HEK293 (cell line): ENCODE results near the gene UFD1.

Experiments used
- CTCF ChIA-PET: fragments of 350-600 bp; formaldehyde crosslinking; extraction: SDS; loops from one replicate; lab custom pipeline; 2021; ENCODE audit warnings: antibody characterized with exemption; lab: Yijun Ruan, JAX
- POLR2A ChIA-PET: fragments of 300-600 bp; formaldehyde crosslinking; extraction: SDS; loops from one replicate; lab custom pipeline; 2020; ENCODE audit warnings: antibody characterized with exemption, inconsistent platforms; lab: Yijun Ruan, JAX
- H3K27ac ChIP-seq: fragments of 200-500 bp; sonication (Bioruptor generic); 2 replicates; pipeline ENCODE4 v1.5.1; 2014; ENCODE audit warnings: low read depth, low read length, control low read depth, inconsistent platforms; ENCODE audit errors: extremely low read depth
- H3K36me3 ChIP-seq, 2 experiments: fragments of 200-500 bp in 1 of 2; sonication (Bioruptor generic) in 1 of 2; 1 replicate in 1 of 2; 2 replicates in 1 of 2; pipeline ENCODE4 v1.5.1; 2014 to 2017; ENCODE audit warnings: inconsistent platforms in 2 of 2, low read length in 2 of 2; ENCODE audit not compliant: control insufficient read depth in 2 of 2, insufficient read depth in 1 of 2
- H3K4me1 ChIP-seq: fragments of 200-500 bp; sonication (Bioruptor generic); 2 replicates; pipeline ENCODE4 v1.5.1; 2014; ENCODE audit warnings: mild to moderate bottlenecking, low read length, inconsistent platforms; ENCODE audit not compliant: control insufficient read depth, insufficient read depth
- H3K4me3 ChIP-seq: 2 replicates; pipeline ENCODE4 v1.5.1; 2011; ENCODE audit warnings: low read depth, mild to moderate bottlenecking, control low read depth, low read length, moderate library complexity
- H3K9me3 ChIP-seq: fragments of 200-500 bp; sonication (Bioruptor generic); 2 replicates; pipeline ENCODE4 v1.5.1; 2014; ENCODE audit warnings: low read depth, low read length, inconsistent platforms; ENCODE audit not compliant: control insufficient read depth, insufficient read depth
- ELK4 ChIP-seq: IDR thresholded peaks from 2 replicates; pipeline ENCODE4 v1.6.1; 2011; ENCODE audit warnings: mild to moderate bottlenecking, low read depth, low read length, borderline replicate concordance
- HOXD13 ChIP-seq: sonication (generic); formaldehyde crosslinking; IDR thresholded peaks from 2 replicates; pipeline ENCODE4 v1.8.0; 2022; ENCODE audit warnings: missing genetic modification reagents, borderline replicate concordance
- IKZF3 ChIP-seq: fragments of 450-650 bp; IDR thresholded peaks from 2 replicates; pipeline ENCODE4 v1.5.0; 2018; ENCODE audit warnings: missing biosample characterization, mild to moderate bottlenecking, missing genetic modification characterization, moderate library complexity
- INSM2 ChIP-seq: fragments of 450-650 bp; formaldehyde crosslinking; IDR thresholded peaks from 2 replicates; pipeline ENCODE4 v1.5.1; 2016; ENCODE audit warnings: missing biosample characterization, missing genetic modification characterization
- OVOL3 ChIP-seq: fragments of 450-650 bp; formaldehyde crosslinking; IDR thresholded peaks from 2 replicates; pipeline ENCODE4 v1.5.1; 2016; ENCODE audit warnings: missing biosample characterization, missing genetic modification characterization
- SALL2 ChIP-seq: fragments of 450-650 bp; formaldehyde crosslinking; IDR thresholded peaks from 2 replicates; pipeline ENCODE4 v1.5.0; 2017; ENCODE audit warnings: missing biosample characterization, mild to moderate bottlenecking, missing genetic modification characterization, borderline replicate concordance
- ZIC2 ChIP-seq: fragments of 450-650 bp; formaldehyde crosslinking; IDR thresholded peaks from 2 replicates; pipeline ENCODE4 v1.5.1; 2016; ENCODE audit warnings: missing biosample characterization, missing genetic modification characterization
- ZNF138 ChIP-seq: fragments of 450-650 bp; formaldehyde crosslinking; IDR thresholded peaks from 2 replicates; pipeline ENCODE4 v1.5.1; 2016; ENCODE audit warnings: missing biosample characterization, missing genetic modification characterization, borderline replicate concordance
- ZNF148 ChIP-seq: fragments of 450-650 bp; formaldehyde crosslinking; IDR thresholded peaks from 2 replicates; pipeline ENCODE4 v1.5.0; 2017; ENCODE audit warnings: missing biosample characterization, missing genetic modification characterization, borderline replicate concordance
- ZNF223 ChIP-seq: fragments of 450-650 bp; formaldehyde crosslinking; IDR thresholded peaks from 2 replicates; pipeline ENCODE4 v1.5.1; 2016; ENCODE audit warnings: missing biosample characterization, missing genetic modification characterization
- ZNF23 ChIP-seq: fragments of 450-650 bp; formaldehyde crosslinking; IDR thresholded peaks from 2 replicates; pipeline ENCODE4 v1.5.1; 2016; ENCODE audit warnings: missing biosample characterization, missing genetic modification characterization, borderline replicate concordance
- ZNF37A ChIP-seq: fragments of 450-650 bp; IDR thresholded peaks from 2 replicates; pipeline ENCODE4 v1.5.1; 2018; ENCODE audit warnings: missing biosample characterization, missing genetic modification characterization
- ZNF398 ChIP-seq: fragments of 450-650 bp; formaldehyde crosslinking; IDR thresholded peaks from 2 replicates; pipeline ENCODE4 v1.5.1; 2017; ENCODE audit warnings: missing biosample characterization, missing genetic modification characterization
- ZNF423 ChIP-seq: fragments of 450-650 bp; formaldehyde crosslinking; IDR thresholded peaks from 2 replicates; pipeline ENCODE4 v1.5.1; 2016; ENCODE audit warnings: missing biosample characterization, missing genetic modification characterization
- ZNF488 ChIP-seq: fragments of 450-650 bp; formaldehyde crosslinking; IDR thresholded peaks from 2 replicates; pipeline ENCODE4 v1.5.1; 2016; ENCODE audit warnings: missing biosample characterization, missing genetic modification characterization
- ZNF513 ChIP-seq: fragments of 450-650 bp; IDR thresholded peaks from 2 replicates; pipeline ENCODE4 v1.5.1; 2018; ENCODE audit warnings: missing biosample characterization, missing genetic modification characterization
- ZNF521 ChIP-seq: fragments of 450-650 bp; formaldehyde crosslinking; IDR thresholded peaks from 2 replicates; pipeline ENCODE4 v1.5.1; 2017; ENCODE audit warnings: missing biosample characterization, mild to moderate bottlenecking, missing genetic modification characterization
- ZNF555 ChIP-seq: fragments of 450-650 bp; formaldehyde crosslinking; conservative IDR thresholded peaks from 2 replicates; pipeline ENCODE4 v1.5.1; 2017; ENCODE audit warnings: missing biosample characterization, mild to moderate bottlenecking, missing genetic modification characterization, inconsistent platforms
- ZNF664 ChIP-seq: fragments of 450-650 bp; formaldehyde crosslinking; IDR thresholded peaks from 2 replicates; pipeline ENCODE4 v1.5.1; 2016; ENCODE audit warnings: missing biosample characterization, missing genetic modification characterization
- ZNF704 ChIP-seq: fragments of 450-650 bp; formaldehyde crosslinking; IDR thresholded peaks from 2 replicates; pipeline ENCODE4 v1.5.1; 2016; ENCODE audit warnings: missing biosample characterization, missing genetic modification characterization
- ZNF707 ChIP-seq: fragments of 450-650 bp; formaldehyde crosslinking; IDR thresholded peaks from 2 replicates; pipeline ENCODE4 v1.5.1; 2016; ENCODE audit warnings: missing biosample characterization, missing genetic modification characterization
- ZNF837 ChIP-seq: fragments of 450-650 bp; formaldehyde crosslinking; IDR thresholded peaks from 2 replicates; pipeline ENCODE4 v1.5.1; 2016; ENCODE audit warnings: missing biosample characterization, missing genetic modification characterization
- ZSCAN18 ChIP-seq: fragments of 450-650 bp; formaldehyde crosslinking; IDR thresholded peaks from 2 replicates; pipeline ENCODE4 v1.5.1; 2016; ENCODE audit warnings: missing biosample characterization, missing genetic modification characterization

UFD1 gene

GRCh38 chr22:19501897-19502447 lies 23.0 kb upstream of the UFD1 start:
- Histone ChIP-seq H3K4me3 (no peak overlapping the region), H3K9me3 (no peaks in the 10 kb centered on the region), H3K36me3 (peaks cover 0 to 76% of the 10 kb centered on the region in 2 experiments; a peak in 2 of 3 replicates), H3K4me1 (no peaks in the 10 kb centered on the region), H3K27ac (no peak overlapping the region)
- TF ChIP-seq ZNF513 (tag by site-specific recombination) (no peak), ZSCAN18 (tag by site-specific recombination) (no peak), ZNF223 (tag by site-specific recombination) (no peak), ZNF37A (no peak), HOXD13 (CRISPR knock-in tag) (no peak), INSM2 (tag by site-specific recombination) (no peak), ZIC2 (tag by site-specific recombination) (no peak)
- POLR2A ChIA-PET: no interaction called here
- CTCF ChIA-PET: interaction anchor here (0.8 to 1.7 kb wide), 6 partner anchors 12 to 323 kb away, joined by 3 to 7 read pairs (median 3); partner anchors contain the start of gene SLC25A1

- ChIA-PET CTCF (no interaction called here), POLR2A (no interaction called here)
- no peaks in the 10 kb centered on the region for H3K4me1 ChIP-seq
- H3K27ac ChIP-seq: no peak overlapping the region
- no peaks in the 10 kb centered on the region for H3K9me3 ChIP-seq
- peaks cover 8 to 77% of the 10 kb centered on the region in 2 experiments; a peak in 2 of 3 replicates for H3K36me3 ChIP-seq
- no peak overlapping the region for H3K4me3 ChIP-seq
- TF ChIP-seq OVOL3 (tag by site-specific recombination) (no peak), ZNF148 (tag by site-specific recombination) (no peak), IKZF3 (tag by site-specific recombination) (no peak), ZNF398 (tag by site-specific recombination) (no peak), ZNF23 (no peak), ZNF138 (tag by site-specific recombination) (no peak), ZNF704 (tag by site-specific recombination) (no peak), ZNF423 (tag by site-specific recombination) (no peak), ZNF664 (tag by site-specific recombination) (no peak), ZNF555 (no peak), ELK4 (no peak), ZNF521 (tag by site-specific recombination) (no peak), SALL2 (tag by site-specific recombination) (no peak), ZNF707 (tag by site-specific recombination) (no peak), ZNF488 (tag by site-specific recombination) (no peak), ZNF837 (no peak)
These were observed 20.9 kb upstream of the UFD1 start for GRCh38 chr22:19499880-19500242.
